HG03159 (cell line): ENCODE measurements around the gene RAMP1.

Experiments used
- ATAC-seq: cut with Tn5 transposase; IDR thresholded peaks from one replicate; pipeline ENCODE4 v1.9.1; 2021; ENCODE audit warnings: mild to moderate bottlenecking, moderate library complexity; ENCODE audit not compliant: unreplicated experiment

Gene RAMP1

GRCh38 chr2:237894396-237894979 is 35.1 kb downstream of the RAMP1 start:
- no peak for ATAC-seq

GRCh38 chr2:237894986-237895543 is 35.6 kb downstream of the RAMP1 start:
- ATAC-seq, result no peak

- ATAC-seq, result no peak
These were observed 36.4 kb downstream of the RAMP1 start for GRCh38 chr2:237895544-237896506.

GRCh38 chr2:237896507-237896892 is 37.1 kb downstream of the RAMP1 start:
- ATAC-seq, result no peak

- no peak for ATAC-seq
These were observed 37.5 kb downstream of the RAMP1 start for GRCh38 chr2:237896956-237897355.

GRCh38 chr2:237898057-237898414 is 38.6 kb downstream of the RAMP1 start:
- ATAC-seq, result no peak

- ATAC-seq, result no peak
These were observed 41.7 kb downstream of the RAMP1 start for GRCh38 chr2:237900891-237901831.

- no peak for ATAC-seq
These were observed 42.8 kb downstream of the RAMP1 start for GRCh38 chr2:237901932-237902850.

GRCh38 chr2:237904831-237905599 is 45.6 kb downstream of the RAMP1 start:
- ATAC-seq, result no peak

GRCh38 chr2:237907144-237907543 is 47.7 kb downstream of the RAMP1 start:
- ATAC-seq, result no peak

- ATAC-seq, result no peak
These were observed 49.8 kb downstream of the RAMP1 start for GRCh38 chr2:237909075-237909695.

- ATAC-seq, result no peak
These were observed 50.5 kb downstream of the RAMP1 start for GRCh38 chr2:237909801-237910475.

- no peak for ATAC-seq
These were observed 51.3 kb downstream of the RAMP1 start for GRCh38 chr2:237910576-237911362.

GRCh38 chr2:237911363-237912017 is 52.1 kb downstream of the RAMP1 start:
- no peak for ATAC-seq

- no peak for ATAC-seq
These were observed 53.1 kb downstream of the RAMP1 start for GRCh38 chr2:237912271-237913192.
